ENCODE measurements around the gene ERBB4. TPM values are rescaled to one million over a fixed set of nuclear protein-coding genes. Genes with fewer than 3 reads are reported as not detected.

The ERBB4 gene
- total and polyA plus RNA-seq, 7 donors = under 0.01 to 0.33 (median 0.08) TPM; not detected in 1

DNA sequence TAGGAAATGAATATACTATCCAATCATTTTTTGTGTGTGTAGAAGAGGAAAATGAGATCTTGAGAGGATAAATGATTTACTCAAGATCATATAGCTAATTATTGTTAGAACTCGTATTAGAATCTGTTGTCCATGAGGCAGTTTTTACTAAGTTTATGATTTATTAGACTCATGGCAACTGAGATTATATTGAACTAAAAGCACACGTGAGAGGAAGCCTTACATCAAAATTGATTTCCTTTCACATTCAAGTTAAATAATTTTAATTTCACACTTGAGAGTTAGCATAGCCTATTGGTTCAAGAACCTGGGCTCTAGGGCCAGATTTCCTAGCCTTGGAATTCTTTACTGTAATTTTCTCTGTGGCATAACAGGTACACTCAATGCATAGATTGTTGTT lies 552.3 kb downstream of the ERBB4 start:
- no peaks in the 10 kb centered on the region for H3K36me3 ChIP-seq
- DNase-seq = no peak
- intact Hi-C loops (cut with DNase I) = no loop called here
- H3K4me3 ChIP-seq = no peak overlapping the region
- H3K4me1 ChIP-seq = no peaks in the 10 kb centered on the region
- WGBS, 2 donors = 21 to 47% methylated on average over 2 of the region's 2 CpGs
- H3K27ac ChIP-seq = no peak overlapping the region
- H3K27me3 ChIP-seq = no peaks in the 10 kb centered on the region
- TF ChIP-seq EP300 (IDR thresholded peaks at IDR 0.05) (no peak), POLR2AphosphoS5 (IDR thresholded peaks at IDR 0.05) (no peak), POLR2A (IDR thresholded peaks at IDR 0.05) (no peak)
- TF ChIP-seq, protein P1, sequence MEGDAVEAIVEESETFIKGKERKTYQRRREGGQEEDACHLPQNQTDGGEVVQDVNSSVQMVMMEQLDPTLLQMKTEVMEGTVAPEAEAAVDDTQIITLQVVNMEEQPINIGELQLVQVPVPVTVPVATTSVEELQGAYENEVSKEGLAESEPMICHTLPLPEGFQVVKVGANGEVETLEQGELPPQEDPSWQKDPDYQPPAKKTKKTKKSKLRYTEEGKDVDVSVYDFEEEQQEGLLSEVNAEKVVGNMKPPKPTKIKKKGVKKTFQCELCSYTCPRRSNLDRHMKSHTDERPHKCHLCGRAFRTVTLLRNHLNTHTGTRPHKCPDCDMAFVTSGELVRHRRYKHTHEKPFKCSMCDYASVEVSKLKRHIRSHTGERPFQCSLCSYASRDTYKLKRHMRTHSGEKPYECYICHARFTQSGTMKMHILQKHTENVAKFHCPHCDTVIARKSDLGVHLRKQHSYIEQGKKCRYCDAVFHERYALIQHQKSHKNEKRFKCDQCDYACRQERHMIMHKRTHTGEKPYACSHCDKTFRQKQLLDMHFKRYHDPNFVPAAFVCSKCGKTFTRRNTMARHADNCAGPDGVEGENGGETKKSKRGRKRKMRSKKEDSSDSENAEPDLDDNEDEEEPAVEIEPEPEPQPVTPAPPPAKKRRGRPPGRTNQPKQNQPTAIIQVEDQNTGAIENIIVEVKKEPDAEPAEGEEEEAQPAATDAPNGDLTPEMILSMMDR (IDR thresholded peaks at IDR 0.05) = no peak
- no peaks in the 10 kb centered on the region for H3K9me3 ChIP-seq

- intact Hi-C loops (cut with DNase I) = no loop called here
- Histone ChIP-seq H3K4me3 (no peak overlapping the region), H3K36me3 (no peaks in the 10 kb centered on the region), H3K9me3 (no peaks in the 10 kb centered on the region), H3K27ac (no peak overlapping the region), H3K4me1 (no peaks in the 10 kb centered on the region), H3K27me3 (no peaks in the 10 kb centered on the region)
- TF ChIP-seq POLR2AphosphoS5 (IDR thresholded peaks at IDR 0.05) = no peak
- TF ChIP-seq POLR2A (IDR thresholded peaks at IDR 0.05) = no peak
- TF ChIP-seq, protein P1 (IDR thresholded peaks at IDR 0.05) = no peak
- TF ChIP-seq EP300 (IDR thresholded peaks at IDR 0.05) = no peak
- WGBS, 2 donors = 51 to 82% methylated on average over 1 of the region's 1 CpG
- no peak for DNase-seq
These were observed 553.2 kb downstream of the ERBB4 start for GRCh38 chr2:211985393-211985792.

DNA sequence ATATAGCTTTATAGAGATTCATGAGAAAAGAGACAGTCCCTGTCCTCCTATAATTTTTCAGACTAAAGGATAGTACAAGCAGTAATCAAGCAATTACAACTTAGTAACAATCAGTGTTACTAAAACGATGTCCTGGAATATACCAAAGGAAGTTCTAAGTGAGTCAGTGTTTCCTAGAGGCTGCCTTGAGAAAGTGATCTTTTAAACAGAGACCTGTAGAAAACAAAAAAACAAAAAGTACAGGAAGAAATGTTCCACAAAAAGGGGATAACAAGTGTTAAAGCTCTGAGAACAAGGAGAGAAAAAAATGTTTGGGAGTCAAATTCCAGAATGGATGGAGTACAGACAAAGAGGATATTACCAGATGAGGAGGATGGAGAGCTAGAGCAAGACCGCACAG lies 556.4 kb downstream of the ERBB4 start:
- DNase-seq = no peak
- no peaks in the 10 kb centered on the region for H3K36me3 ChIP-seq
- no peak overlapping the region for H3K27ac ChIP-seq
- TF ChIP-seq EP300 (IDR thresholded peaks at IDR 0.05) (no peak), POLR2AphosphoS5 (IDR thresholded peaks at IDR 0.05) (no peak), POLR2A (IDR thresholded peaks at IDR 0.05) (no peak)
- TF ChIP-seq, protein P1 (IDR thresholded peaks at IDR 0.05) = no peak
- H3K9me3 ChIP-seq = no peaks in the 10 kb centered on the region
- H3K4me1 ChIP-seq = no peaks in the 10 kb centered on the region
- WGBS, 2 donors = 74 to 79% methylated on average over 2 of the region's 2 CpGs
- H3K27me3 ChIP-seq = no peaks in the 10 kb centered on the region
- intact Hi-C loops (cut with DNase I) = no loop called here
- H3K4me3 ChIP-seq = no peak overlapping the region

GRCh38 chr2:211981451-211981850 lies 557.2 kb downstream of the ERBB4 start:
- no peak for DNase-seq
- H3K4me3 ChIP-seq = no peak overlapping the region
- TF ChIP-seq POLR2AphosphoS5 (IDR thresholded peaks at IDR 0.05) (no peak), POLR2A (IDR thresholded peaks at IDR 0.05) (no peak), EP300 (IDR thresholded peaks at IDR 0.05) (no peak)
- TF ChIP-seq, protein P1 (IDR thresholded peaks at IDR 0.05) = no peak
- intact Hi-C loops (cut with DNase I) = no loop called here
- no peaks in the 10 kb centered on the region for H3K9me3 ChIP-seq
- H3K27me3 ChIP-seq = no peaks in the 10 kb centered on the region
- no peaks in the 10 kb centered on the region for H3K36me3 ChIP-seq
- H3K4me1 ChIP-seq = no peaks in the 10 kb centered on the region
- no peak overlapping the region for H3K27ac ChIP-seq
- 8 to 28% methylated on average over 1 of the region's 1 CpG for WGBS, 2 donors

DNA sequence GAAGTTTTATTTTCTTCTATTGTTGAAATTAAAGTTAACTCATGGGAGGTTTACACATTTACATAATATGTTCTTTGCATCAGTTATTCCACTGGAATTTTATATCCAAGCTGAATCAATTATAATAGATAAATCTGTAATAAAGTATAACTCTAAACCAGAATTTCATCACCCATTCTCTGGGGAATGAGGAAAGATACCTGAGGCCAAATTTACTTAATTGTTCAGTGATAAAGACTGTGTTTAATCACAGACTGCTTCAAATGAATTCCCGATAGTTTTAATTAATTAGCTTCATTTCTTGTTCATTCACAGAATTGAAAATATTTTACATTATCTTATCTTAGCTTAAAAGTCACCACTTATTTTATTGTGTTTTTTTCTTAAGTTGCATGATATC lies 562.5 kb downstream of the ERBB4 start:
- no peaks in the 10 kb centered on the region for H3K36me3 ChIP-seq

More for the DNA sequence above, 562.5 kb downstream of the ERBB4 start:
- Histone ChIP-seq H3K4me3 (no peak overlapping the region), H3K4me1 (no peaks in the 10 kb centered on the region), H3K27ac (no peak overlapping the region), H3K27me3 (no peaks in the 10 kb centered on the region), H3K9me3 (peaks cover 0 to 2% (median 0%) of the 10 kb centered on the region in 4 donors)
- intact Hi-C loops (cut with DNase I) = no loop called here
- DNase-seq = no peak
- 89 to 97% methylated on average over 1 of the region's 1 CpG for WGBS, 2 donors
- TF ChIP-seq, protein P1 (IDR thresholded peaks at IDR 0.05) = no peak
